GM12874 (cell line): Measurements from ENCODE around the gene ACP7.

Experiments
- TF ChIP-seq, protein P1 (sequence below): IDR thresholded peaks from 2 replicates; pipeline ENCODE4 v1.5.1; 2011; ENCODE audit warnings: low read depth, mild to moderate bottlenecking, control low read depth, low read length, moderate library complexity; ENCODE audit not compliant: insufficient read depth

The ACP7 gene

DNA sequence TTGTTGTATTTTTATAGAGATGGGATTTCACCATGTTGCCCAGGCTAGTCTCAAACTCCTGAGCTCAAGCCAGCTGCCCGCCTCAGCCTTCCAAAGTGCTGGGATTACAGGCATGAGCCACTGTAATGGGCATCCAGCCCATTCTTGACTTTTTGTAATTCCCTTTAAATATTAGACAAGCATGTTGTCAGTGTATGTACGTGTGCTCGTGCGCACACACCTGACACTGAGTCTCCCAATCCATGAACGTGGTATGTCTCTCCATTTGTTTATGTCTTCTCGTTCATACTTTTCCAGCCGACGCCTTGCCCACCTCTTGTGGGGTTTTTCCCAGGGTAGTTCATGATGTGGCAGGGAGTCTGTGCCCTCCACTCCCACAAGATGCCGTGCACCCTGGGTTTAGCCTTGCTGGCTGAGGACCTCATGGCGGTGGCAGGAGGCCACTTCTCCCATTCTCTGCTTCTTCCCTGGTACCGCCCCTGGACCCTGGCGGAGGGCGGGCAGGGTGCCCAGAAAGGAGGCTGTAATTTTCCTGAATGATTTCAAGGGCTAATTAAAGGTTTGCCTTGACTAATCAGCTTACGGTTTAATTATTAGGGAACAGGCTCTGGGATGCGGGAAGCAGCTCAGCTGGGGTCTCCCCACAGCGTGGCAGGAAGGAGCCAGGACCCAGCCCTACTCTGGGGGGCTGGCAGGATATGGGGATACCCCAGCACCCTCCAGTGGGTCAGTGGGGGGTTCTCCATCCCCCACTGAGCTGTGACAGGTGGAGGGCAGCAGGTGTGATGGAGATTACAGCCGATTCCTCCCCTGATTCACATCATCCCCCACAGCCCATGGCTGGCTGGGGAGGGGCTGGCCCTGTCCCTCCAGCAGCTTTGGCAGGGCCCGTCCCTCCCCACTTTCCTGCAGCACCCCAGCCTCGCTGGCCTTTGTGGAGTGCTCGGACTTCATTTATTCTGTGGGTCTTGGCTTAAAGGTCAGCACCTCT is 54.3 kb downstream of the ACP7 start:
- TF ChIP-seq, protein P1, sequence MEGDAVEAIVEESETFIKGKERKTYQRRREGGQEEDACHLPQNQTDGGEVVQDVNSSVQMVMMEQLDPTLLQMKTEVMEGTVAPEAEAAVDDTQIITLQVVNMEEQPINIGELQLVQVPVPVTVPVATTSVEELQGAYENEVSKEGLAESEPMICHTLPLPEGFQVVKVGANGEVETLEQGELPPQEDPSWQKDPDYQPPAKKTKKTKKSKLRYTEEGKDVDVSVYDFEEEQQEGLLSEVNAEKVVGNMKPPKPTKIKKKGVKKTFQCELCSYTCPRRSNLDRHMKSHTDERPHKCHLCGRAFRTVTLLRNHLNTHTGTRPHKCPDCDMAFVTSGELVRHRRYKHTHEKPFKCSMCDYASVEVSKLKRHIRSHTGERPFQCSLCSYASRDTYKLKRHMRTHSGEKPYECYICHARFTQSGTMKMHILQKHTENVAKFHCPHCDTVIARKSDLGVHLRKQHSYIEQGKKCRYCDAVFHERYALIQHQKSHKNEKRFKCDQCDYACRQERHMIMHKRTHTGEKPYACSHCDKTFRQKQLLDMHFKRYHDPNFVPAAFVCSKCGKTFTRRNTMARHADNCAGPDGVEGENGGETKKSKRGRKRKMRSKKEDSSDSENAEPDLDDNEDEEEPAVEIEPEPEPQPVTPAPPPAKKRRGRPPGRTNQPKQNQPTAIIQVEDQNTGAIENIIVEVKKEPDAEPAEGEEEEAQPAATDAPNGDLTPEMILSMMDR = no peak

DNA sequence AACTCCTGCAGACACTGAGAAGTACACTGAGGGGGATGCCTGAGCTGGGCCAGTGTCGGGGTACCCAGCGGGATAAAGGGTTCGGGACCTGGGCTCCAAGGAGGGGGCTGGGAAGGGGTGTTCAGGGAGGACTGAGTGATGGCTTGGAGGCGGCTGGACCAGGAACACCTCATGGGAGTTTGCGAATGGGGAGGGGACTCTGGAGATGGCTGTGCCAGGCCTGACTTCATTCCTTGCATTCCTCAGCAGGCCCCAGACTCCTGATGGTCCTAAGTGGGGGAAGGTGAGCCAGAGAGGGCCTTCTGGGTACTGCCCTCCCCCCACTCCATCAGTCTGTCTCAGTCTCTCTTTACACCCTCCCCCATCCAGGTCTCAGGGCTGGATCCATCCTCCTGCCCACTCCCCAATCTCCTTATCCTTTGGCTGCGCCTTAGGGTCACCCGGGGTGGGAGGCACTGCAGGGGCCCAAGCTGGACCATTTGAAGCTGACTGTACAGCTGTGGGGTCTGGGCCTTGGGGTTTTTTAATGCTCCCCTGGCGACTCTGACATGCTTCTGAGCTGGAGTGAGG is 55.2 kb downstream of the ACP7 start:
- TF ChIP-seq, protein P1 = no peak

DNA sequence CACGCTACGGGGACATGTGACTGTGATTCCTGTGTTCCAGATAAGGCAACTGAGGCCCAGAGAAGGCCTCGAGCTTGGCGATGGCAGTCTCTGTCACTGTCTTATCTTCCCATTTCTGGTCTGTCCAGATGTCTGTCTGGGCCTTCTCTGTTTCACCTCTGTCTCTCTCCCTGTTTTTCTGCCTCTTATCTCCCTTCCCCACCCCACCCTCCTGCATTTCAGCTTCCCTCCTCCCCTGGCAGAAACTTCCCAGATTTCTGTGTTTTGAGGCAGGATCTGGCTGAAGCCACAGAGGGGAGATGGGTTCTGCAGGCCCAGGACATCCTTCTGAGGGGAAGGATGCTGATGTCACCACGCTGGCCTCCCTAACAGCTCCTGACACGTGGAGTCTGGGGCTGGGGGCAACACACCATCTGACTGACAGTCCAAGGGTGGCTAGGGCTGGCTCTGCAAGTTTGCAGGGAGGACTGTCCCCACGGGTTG is 55.8 kb downstream of the ACP7 start:
- TF ChIP-seq, protein P1 = no peak

DNA sequence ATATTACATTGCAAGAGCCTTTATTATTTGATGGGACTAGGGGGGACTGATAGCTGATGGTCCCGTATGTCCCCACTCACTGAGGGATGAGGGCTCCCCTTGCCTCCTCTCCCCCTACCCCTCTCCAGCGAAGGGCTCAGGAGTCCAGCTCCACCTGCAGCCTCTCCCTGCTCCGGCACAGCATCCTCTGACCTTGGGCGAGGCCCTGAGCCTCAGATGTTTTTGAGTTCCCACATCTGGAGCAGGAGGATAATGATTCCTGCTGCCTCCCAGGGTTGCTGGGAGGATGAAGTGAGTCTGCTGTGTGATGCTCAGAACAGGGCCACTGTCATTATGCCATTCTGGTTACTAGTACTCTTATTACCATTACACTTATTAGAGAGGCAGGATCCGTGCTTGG is 56.4 kb downstream of the ACP7 start:
- TF ChIP-seq, protein P1 = no peak

DNA sequence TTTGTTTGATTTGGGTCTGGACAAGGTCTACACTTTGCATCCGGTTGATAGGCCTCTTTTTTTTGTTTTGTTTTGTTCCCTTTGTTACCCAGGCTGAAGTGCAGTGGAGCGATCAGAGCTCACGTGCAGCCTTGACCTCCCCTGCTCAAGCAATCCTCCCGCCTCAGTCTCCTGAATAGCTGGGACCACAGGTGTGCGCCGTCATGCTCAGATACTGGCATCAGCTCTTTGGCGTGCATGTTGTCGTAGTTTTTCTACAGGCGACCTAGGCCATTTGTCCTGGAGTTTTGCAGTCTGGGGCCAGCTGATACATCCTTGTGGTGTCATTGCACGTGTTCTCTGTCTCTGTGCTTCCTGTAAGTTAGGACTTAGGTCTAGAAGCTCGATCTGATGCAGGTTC is 57.8 kb downstream of the ACP7 start:
- TF ChIP-seq, protein P1 = no peak

DNA sequence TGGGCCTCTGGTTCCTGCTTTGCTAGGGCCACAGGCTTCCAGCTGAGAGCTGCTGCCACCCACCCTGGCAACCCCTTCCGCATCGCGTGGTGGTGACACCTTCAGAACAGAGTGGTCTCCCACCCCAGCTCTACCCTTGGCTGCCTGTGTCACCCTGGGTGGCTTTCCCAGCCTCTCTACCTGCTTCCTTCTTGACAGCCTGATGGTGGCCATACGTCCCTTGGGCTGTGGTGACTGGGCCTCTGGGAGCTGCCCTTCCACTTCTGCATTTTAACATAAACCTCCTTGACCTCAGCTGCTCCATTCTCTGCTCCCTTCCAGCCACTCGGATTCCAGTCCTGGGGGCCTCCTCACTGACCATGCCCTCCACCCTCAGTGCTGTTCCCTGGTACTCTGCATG is 58.5 kb downstream of the ACP7 start:
- TF ChIP-seq, protein P1 = no peak

DNA sequence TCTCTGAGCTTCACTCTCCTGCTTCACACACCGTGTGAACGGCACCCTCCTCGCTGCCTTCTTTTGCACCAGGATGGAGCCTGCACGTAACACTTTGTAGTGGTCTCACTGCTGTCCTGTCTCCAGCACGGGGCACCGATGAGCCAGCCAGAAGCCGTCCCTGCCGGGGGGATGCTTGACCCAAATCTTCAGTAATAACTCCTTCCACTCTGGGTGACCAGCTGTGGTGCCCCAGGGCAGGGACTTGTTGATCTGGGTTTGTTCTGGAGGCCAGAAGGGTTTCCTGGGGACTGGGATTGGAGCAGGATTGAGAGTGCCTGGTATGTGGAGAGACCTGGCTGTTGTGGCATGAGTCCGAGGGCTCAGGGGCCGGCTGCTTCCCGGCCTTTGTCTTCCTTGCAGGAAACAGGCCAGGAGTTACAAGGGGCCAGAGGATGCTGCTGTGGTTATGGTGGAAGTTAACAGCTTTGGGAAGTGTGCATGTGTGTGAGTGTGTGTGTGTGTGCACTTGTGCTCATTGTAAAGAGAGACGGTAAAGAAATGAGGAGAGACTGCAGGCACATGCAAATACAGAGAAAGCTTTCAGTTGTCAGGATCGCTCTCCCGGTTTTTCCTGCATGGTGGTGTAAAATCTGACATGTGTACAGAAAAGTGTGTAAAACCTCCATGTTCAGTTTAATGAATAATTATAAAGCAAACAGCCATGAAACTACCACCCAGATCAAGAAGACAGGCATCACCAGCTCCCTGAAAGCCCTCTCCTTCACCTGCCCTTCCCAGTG is 60.3 kb downstream of the ACP7 start:
- TF ChIP-seq, protein P1 = no peak
